Body of pancreas (tissue), 4 donors: ENCODE results near the gene CYP11A1. TPM values are rescaled to one million over a fixed set of nuclear protein-coding genes. Genes with fewer than 3 reads are reported as not detected.

Experiments used
- ATAC-seq: fragments of 150-250 bp; one replicate; pipeline ENCODE4 v1.9.1; 2016
- DNase-seq, 4 donors: peaks; one replicate each; pipeline ENCODE4 v3.0.0-alpha.2; 2019
- H3K27ac ChIP-seq, 4 donors: fragments of 200-600 bp; sonication (generic); 1 replicate in 3 of 4; 2 replicates in 1 of 4; pipeline versions ENCODE4 v1.5.1 to v1.6.1; 2016 to 2019; ENCODE audit warnings: mild to moderate bottlenecking in 1 of 4, mixed read lengths in 1 of 4, moderate library complexity in 1 of 4
- H3K27me3 ChIP-seq, 2 donors: fragments of 200-600 bp; sonication (generic); one replicate each; pipeline ENCODE4 v1.6.0; 2016; ENCODE audit warnings: mild to moderate bottlenecking in 1 of 2
- H3K36me3 ChIP-seq, 2 donors: fragments of 200-600 bp; sonication (generic); replicated peaks in 1 of 2; 2 replicates each; pipeline ENCODE4 v1.5.1; 2016; ENCODE audit warnings: low read depth in 2 of 2; ENCODE audit not compliant: insufficient read depth in 1 of 2
- H3K4me1 ChIP-seq: fragments of 200-600 bp; sonication (generic); one replicate; pipeline ENCODE4 v1.6.0; 2016
- H3K4me3 ChIP-seq, 2 donors: fragments of 200-600 bp; sonication (generic); 1 replicate in 1 of 2; 2 replicates in 1 of 2; pipeline ENCODE4 v1.5.1; 2016 to 2019
- H3K9me3 ChIP-seq, 3 donors: fragments of 200-600 bp; sonication (generic); 1 replicate in 2 of 3; 2 replicates in 1 of 3; pipeline ENCODE4 v1.5.1; 2016
- POLR2A ChIP-seq, 3 donors: fragments of 450-650 bp; IDR thresholded peaks; one replicate each; pipeline ENCODE4 v1.6.1; 2016; ENCODE audit warnings: antibody characterized with exemption in 3 of 3, mild to moderate bottlenecking in 2 of 3
- WGBS, 2 donors: methylation state at CpG; one replicate each; pipeline ENCODE4 v1.1.5; 2017; 5-methylcytosine and 5-hydroxymethylcytosine counted together
- intact Hi-C: fragments of 100-400 bp; cut with DNase I; formaldehyde crosslinking; loops from one replicate; pipeline ENCODE4 v1.15.1; 2023
- total RNA-seq, 2 donors: library from RNA; depleted of rRNA; stranded (reverse); fragments of >200 nt; gene quantifications; one replicate each; pipeline ENCODE4 v1.1.0, GENCODE V29; 2016
- TF ChIP-seq, protein P1 (sequence below), 7 experiments: fragments of 450-650 bp in 4 of 7; fragments of 200-600 bp in 3 of 7; sonication (generic) in 3 of 7; IDR thresholded peaks; one replicate each; pipeline ENCODE4 v1.5.1; 2016 to 2019; ENCODE audit warnings: antibody characterized with exemption in 7 of 7

The CYP11A1 gene
- total RNA-seq, 2 donors from 2014 or later: 0.26 to 0.99 TPM

- ATAC-seq (no peak), DNase-seq (no peak)
- Histone ChIP-seq H3K36me3 (no peaks in the 10 kb centered on the region), H3K27me3 (no peaks in the 10 kb centered on the region), H3K4me3 (no peak overlapping the region), H3K4me1 (no peaks in the 10 kb centered on the region), H3K27ac (no peak overlapping the region), H3K9me3 (no peaks in the 10 kb centered on the region)
- intact Hi-C loops: no loop called here
- TF ChIP-seq, protein P1, sequence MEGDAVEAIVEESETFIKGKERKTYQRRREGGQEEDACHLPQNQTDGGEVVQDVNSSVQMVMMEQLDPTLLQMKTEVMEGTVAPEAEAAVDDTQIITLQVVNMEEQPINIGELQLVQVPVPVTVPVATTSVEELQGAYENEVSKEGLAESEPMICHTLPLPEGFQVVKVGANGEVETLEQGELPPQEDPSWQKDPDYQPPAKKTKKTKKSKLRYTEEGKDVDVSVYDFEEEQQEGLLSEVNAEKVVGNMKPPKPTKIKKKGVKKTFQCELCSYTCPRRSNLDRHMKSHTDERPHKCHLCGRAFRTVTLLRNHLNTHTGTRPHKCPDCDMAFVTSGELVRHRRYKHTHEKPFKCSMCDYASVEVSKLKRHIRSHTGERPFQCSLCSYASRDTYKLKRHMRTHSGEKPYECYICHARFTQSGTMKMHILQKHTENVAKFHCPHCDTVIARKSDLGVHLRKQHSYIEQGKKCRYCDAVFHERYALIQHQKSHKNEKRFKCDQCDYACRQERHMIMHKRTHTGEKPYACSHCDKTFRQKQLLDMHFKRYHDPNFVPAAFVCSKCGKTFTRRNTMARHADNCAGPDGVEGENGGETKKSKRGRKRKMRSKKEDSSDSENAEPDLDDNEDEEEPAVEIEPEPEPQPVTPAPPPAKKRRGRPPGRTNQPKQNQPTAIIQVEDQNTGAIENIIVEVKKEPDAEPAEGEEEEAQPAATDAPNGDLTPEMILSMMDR (IDR thresholded peaks at IDR 0.05): no peak
- no peak for TF ChIP-seq POLR2A (IDR thresholded peaks at IDR 0.05)
- 51 to 66% methylated on average over 7 of the region's 7 CpGs for WGBS, 2 donors
Measured at GRCh38 chr15:74405823-74406222, 38.4 kb upstream of the CYP11A1 start.

DNA sequence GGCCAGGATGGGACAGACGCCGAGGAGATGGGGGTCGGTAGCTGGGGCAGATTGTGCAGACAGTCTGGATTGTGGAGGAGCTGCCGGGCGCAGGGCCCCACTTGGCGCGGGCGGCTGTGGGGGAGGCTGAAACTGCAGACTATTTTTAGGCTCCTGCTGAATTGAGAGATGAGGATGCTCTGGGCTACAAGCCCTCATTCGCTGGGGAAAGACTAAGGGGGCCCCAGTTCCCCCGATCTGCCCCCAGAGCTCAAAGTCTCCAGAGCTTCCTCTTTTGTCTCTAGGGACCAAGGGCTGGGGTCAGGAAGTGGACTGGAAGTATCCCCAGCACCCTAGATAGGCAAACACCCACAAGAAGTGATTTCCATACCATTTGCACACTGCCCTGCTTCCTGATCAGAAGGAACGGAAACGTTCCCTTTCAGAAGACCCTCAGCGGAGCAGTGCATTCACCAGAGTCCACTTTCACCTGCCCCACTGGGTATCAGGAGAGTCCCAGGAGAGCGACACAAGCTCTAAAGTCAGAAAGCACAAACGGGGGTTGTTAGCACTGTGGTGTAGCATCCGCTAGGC is 36.6 kb upstream of the CYP11A1 start:
- Histone ChIP-seq H3K4me3 (no peak overlapping the region), H3K4me1 (no peaks in the 10 kb centered on the region), H3K27me3 (no peaks in the 10 kb centered on the region), H3K9me3 (no peaks in the 10 kb centered on the region), H3K36me3 (no peaks in the 10 kb centered on the region), H3K27ac (no peak overlapping the region)
- 47 to 58% methylated on average over 9 to 16 of the region's 16 CpGs for WGBS, 2 donors
- DNase-seq (no peak), ATAC-seq (no peak)
- intact Hi-C loops: no loop called here
- no peak for TF ChIP-seq POLR2A (IDR thresholded peaks at IDR 0.05)
- TF ChIP-seq, protein P1 (IDR thresholded peaks at IDR 0.05): no peak

- Histone ChIP-seq H3K27ac (no peak overlapping the region), H3K36me3 (no peaks in the 10 kb centered on the region), H3K27me3 (no peaks in the 10 kb centered on the region), H3K4me1 (no peaks in the 10 kb centered on the region), H3K9me3 (no peaks in the 10 kb centered on the region), H3K4me3 (no peak overlapping the region)
- intact Hi-C loops: no loop called here
- ATAC-seq: no peak
- 66% methylated on average over 10 of the region's 10 CpGs; no CpG with 5 or more reads in 1 of the 2 donors for WGBS, 2 donors
- TF ChIP-seq POLR2A (IDR thresholded peaks at IDR 0.05): no peak
- TF ChIP-seq, protein P1 (IDR thresholded peaks at IDR 0.05): no peak
- no peak for DNase-seq
Measured at GRCh38 chr15:74403588-74403919, 36.1 kb upstream of the CYP11A1 start.

- no peak for TF ChIP-seq POLR2A (IDR thresholded peaks at IDR 0.05)
- TF ChIP-seq, protein P1 (IDR thresholded peaks at IDR 0.05): no peak
- Histone ChIP-seq H3K9me3 (no peaks in the 10 kb centered on the region), H3K4me3 (no peak overlapping the region), H3K27ac (no peak overlapping the region), H3K4me1 (no peaks in the 10 kb centered on the region), H3K27me3 (no peaks in the 10 kb centered on the region), H3K36me3 (no peaks in the 10 kb centered on the region)
- ATAC-seq (no peak), DNase-seq (peak in 1 of 4 donors; percentile 26)
- intact Hi-C loops: no loop called here
- WGBS, 2 donors: 34 to 48% methylated on average over 7 to 13 of the region's 13 CpGs
Measured at GRCh38 chr15:74402873-74403587, 35.6 kb upstream of the CYP11A1 start.
